Endothelial cell of umbilical vein (primary cell): ENCODE results near the gene KIAA0232. TPM values are rescaled to one million over a fixed set of nuclear protein-coding genes. Genes with fewer than 3 reads are reported as not detected.

Experiments
- BruUV-seq: library from RNA; stranded (reverse); fragments of 400-500 nt; replicated peaks from 2 replicates; lab custom pipeline; 2021; lab: Mats Ljungman, UMichigan
- CTCF ChIA-PET: fragments of 300-600, 350-600 bp; sonication (Branson Sonifier 250); formaldehyde crosslinking; loops from one replicate; lab custom pipeline; 2021; ENCODE audit warnings: antibody characterized with exemption, inconsistent platforms; lab: Charles Lee
- POLR2A ChIA-PET: fragments of 300-600, 350-600 bp; sonication (Branson Sonifier 250); formaldehyde crosslinking; loops from one replicate; lab custom pipeline; 2021; ENCODE audit warnings: antibody characterized with exemption, inconsistent platforms; lab: Charles Lee
- DNase-seq: peaks from one replicate; pipeline ENCODE4 v3.0.0-alpha.2; 2011; ENCODE audit warnings: low read depth, low spot score
- FAIRE-seq: peaks from 2 replicates; lab custom pipeline; 2011; peaks lifted over from hg19 to GRCh38; lab: Jason Lieb, UNC
- H2AFZ ChIP-seq: 2 replicates; pipeline ENCODE4 v1.6.0; 2012; ENCODE audit warnings: low read depth, low read length, control low read depth, inconsistent platforms
- H3K27ac ChIP-seq: 2 replicates; pipeline ENCODE4 v1.5.1; 2011; ENCODE audit warnings: low read depth, mild to moderate bottlenecking, control low read depth, low read length, moderate library complexity; ENCODE audit not compliant: insufficient read depth
- H3K27me3 ChIP-seq, 2 experiments: 2 replicates each; pipeline versions ENCODE4 v1.6.0 to v1.6.1; 2011; ENCODE audit warnings: low read length in 2 of 2, mixed read lengths in 1 of 2; ENCODE audit not compliant: control insufficient read depth in 2 of 2, insufficient read depth in 2 of 2
- H3K36me3 ChIP-seq, 2 experiments: 2 replicates in 1 of 2; 3 replicates in 1 of 2; pipeline ENCODE4 v1.5.1; 2011; ENCODE audit warnings: low read length in 2 of 2, mild to moderate bottlenecking in 1 of 2, moderate library complexity in 1 of 2; ENCODE audit not compliant: control insufficient read depth in 2 of 2, insufficient read depth in 2 of 2; ENCODE audit errors: extremely low read depth in 1 of 2
- H3K4me1 ChIP-seq: 3 replicates; pipeline ENCODE4 v1.5.1; 2011; ENCODE audit warnings: mild to moderate bottlenecking, low read length; ENCODE audit not compliant: control insufficient read depth, insufficient read depth; ENCODE audit errors: extremely low read depth
- H3K4me2 ChIP-seq: 2 replicates; pipeline ENCODE4 v1.6.1; 2011; ENCODE audit warnings: low read length, control low read depth, mixed read lengths; ENCODE audit not compliant: insufficient read depth
- H3K4me3 ChIP-seq, 3 experiments: fragments of 200-600 bp in 1 of 3; sonication (generic), shearing (Covaris generic) in 1 of 3; replicated peaks in 1 of 3; 2 replicates each; pipeline ENCODE4 v1.5.1; 2011 to 2016; ENCODE audit warnings: control low read depth in 3 of 3, low read length in 3 of 3, mild to moderate bottlenecking in 2 of 3, inconsistent platforms in 1 of 3, low read depth in 1 of 3, moderate library complexity in 1 of 3; ENCODE audit not compliant: insufficient read depth in 1 of 3
- H3K79me2 ChIP-seq: 2 replicates; pipeline ENCODE4 v1.6.0; 2012; ENCODE audit warnings: low read length, inconsistent platforms; ENCODE audit not compliant: control insufficient read depth, insufficient read depth
- H3K9ac ChIP-seq: replicated peaks from 2 replicates; pipeline ENCODE3; 2011; ENCODE audit warnings: low read length, control low read depth; ENCODE audit not compliant: insufficient read depth; ENCODE audit errors: extremely low read depth
- H3K9me1 ChIP-seq: replicated peaks from 3 replicates; pipeline ENCODE4 v1.6.0; 2011; ENCODE audit warnings: mild to moderate bottlenecking, low read length; ENCODE audit not compliant: control insufficient read depth, insufficient read depth; ENCODE audit errors: extremely low read depth
- H3K9me3 ChIP-seq: replicated peaks from 2 replicates; pipeline ENCODE4 v1.5.1; 2012; ENCODE audit warnings: low read length, inconsistent platforms; ENCODE audit not compliant: control insufficient read depth, insufficient read depth
- H4K20me1 ChIP-seq: replicated peaks from 2 replicates; pipeline ENCODE3; 2011; ENCODE audit warnings: mild to moderate bottlenecking, low read length; ENCODE audit not compliant: control insufficient read depth, insufficient read depth; ENCODE audit errors: extremely low read depth
- CTCF ChIP-seq, 2 donors: IDR thresholded peaks; 1 replicate in 1 of 2; 2 replicates in 1 of 2; pipeline ENCODE4 v1.5.1; 2011; ENCODE audit warnings: low read length in 2 of 2, mild to moderate bottlenecking in 2 of 2, moderate library complexity in 2 of 2, control low read depth in 1 of 2, inconsistent platforms in 1 of 2, low read depth in 1 of 2; ENCODE audit not compliant: insufficient read depth in 1 of 2; ENCODE audit errors: extremely low read depth in 1 of 2
- EZH2 ChIP-seq: IDR thresholded peaks from 2 replicates; pipeline ENCODE4 v1.6.1; 2012; ENCODE audit warnings: borderline replicate concordance, low read depth, mild to moderate bottlenecking, moderate library complexity, low read length, inconsistent platforms; ENCODE audit not compliant: severe bottlenecking
- FOS ChIP-seq: IDR thresholded peaks from 2 replicates; pipeline ENCODE4 v1.6.1; 2011; ENCODE audit warnings: mild to moderate bottlenecking, low read length, moderate library complexity, borderline replicate concordance; ENCODE audit not compliant: insufficient read depth
- GATA2 ChIP-seq: IDR thresholded peaks from 2 replicates; pipeline ENCODE4 v1.7.0; 2011; ENCODE audit warnings: low read depth, mild to moderate bottlenecking, moderate library complexity, mixed read lengths, low read length; ENCODE audit not compliant: insufficient read length, insufficient read depth
- JUN ChIP-seq: IDR thresholded peaks from 2 replicates; pipeline ENCODE4 v1.6.1; 2011; ENCODE audit warnings: borderline replicate concordance, low read depth; ENCODE audit not compliant: insufficient read length, insufficient read depth
- MAX ChIP-seq: IDR thresholded peaks from 2 replicates; pipeline ENCODE4 v1.6.1; 2011; ENCODE audit not compliant: insufficient read depth, insufficient read length
- MYC ChIP-seq: IDR thresholded peaks from one replicate; pipeline ENCODE4 v1.6.1; 2011; ENCODE audit warnings: mild to moderate bottlenecking, low read depth, low read length
- POLR2A ChIP-seq: IDR thresholded peaks from 2 replicates; pipeline ENCODE4 v1.6.1; 2012; ENCODE audit warnings: low read depth, mild to moderate bottlenecking, control low read depth, low read length
- POLR2AphosphoS5 ChIP-seq: IDR thresholded peaks from 2 replicates; pipeline ENCODE4 v1.6.1; 2012; ENCODE audit warnings: low read depth, mild to moderate bottlenecking, control low read depth, low read length, moderate library complexity; ENCODE audit not compliant: insufficient read depth
- dilution Hi-C: fragments of 300-500 bp; cut with MboI; formaldehyde crosslinking; loops from one replicate; pipeline ENCODE4 v1.15.0; 2019; ENCODE audit warnings: low sequenced_read_pairs; ENCODE audit not compliant: extremely low pct_ligation_motif_present
- intact Hi-C: fragments of 100-400 bp; cut with micrococcal nuclease; formaldehyde crosslinking; loops from one replicate; pipeline ENCODE4 v1.10.0; 2022
- polyA plus RNA-seq, 4 experiments: library from polyadenylated mRNA; depleted of rRNA in 3 of 4; stranded (reverse) in 3 of 4; unstranded in 1 of 4; fragments of >200 nt; gene quantifications; 2 replicates each; pipeline versions ENCODE4 v1.2.1 to v1.2.3, GENCODE V29; 2011 to 2012; ENCODE audit warnings: missing spikeins in 1 of 4
- total RNA-seq: library from RNA; stranded (reverse); gene quantifications from 2 replicates; pipeline ENCODE4 v1.2.3, GENCODE V29; 2021

The KIAA0232 gene
- total and polyA plus RNA-seq, 2 donors (not counting 3 experiments of a cell fraction or from before 2014, with no cell fraction given): 5.3 to 18.4 TPM

- BruUV-seq: no TSS peak
- dilution Hi-C loops (no loop called here), intact Hi-C loops (no loop called here)
- POLR2A ChIA-PET: no interaction called here
- H3K4me1 ChIP-seq: no peaks in the 10 kb centered on the region
- H3K9ac ChIP-seq: no peak overlapping the region
- CTCF ChIA-PET: no interaction called here
- H3K27ac ChIP-seq: no peak overlapping the region
- H3K27me3 ChIP-seq: no peaks in the 10 kb centered on the region
- no peak overlapping the region for H2AFZ ChIP-seq
- TF ChIP-seq MAX (no peak), FOS (no peak), POLR2A (no peak), CTCF (IDR thresholded peaks at IDR 0.05; ENCODE audit: extremely low read depth in 1 of 2, insufficient read depth in 1 of 2, low read depth in 1 of 2, low read length in 2 of 2) (no peak), POLR2AphosphoS5 (no peak), MYC (no peak), JUN (no peak), EZH2 (no peak), GATA2 (no peak)
- H4K20me1 ChIP-seq: no peaks in the 10 kb centered on the region
- no peaks in the 10 kb centered on the region for H3K36me3 ChIP-seq
- FAIRE-seq (no peak), DNase-seq (no peak)
- H3K79me2 ChIP-seq: no peaks in the 10 kb centered on the region
- H3K4me2 ChIP-seq: no peak overlapping the region
- no peaks in the 10 kb centered on the region for H3K9me3 ChIP-seq
- H3K9me1 ChIP-seq: no peaks in the 10 kb centered on the region
- H3K4me3 ChIP-seq: no peak overlapping the region
Observed at GRCh38 chr4:6932475-6932874, 149.9 kb downstream of the KIAA0232 start.
